Measurements from ENCODE around the gene FAM227A.
A peak's percentile ranks its signal among the peaks of the same experiment; 100 is the strongest.

The FAM227A gene

GRCh38 chr22:38675833-38676232 is 19.6 kb upstream of the FAM227A start:
- Histone ChIP-seq H3K4me3 (replicated peaks; ENCODE audit: insufficient read depth, low read length) (no peak overlapping the region), H3K27me3 (ENCODE audit: insufficient read depth, poor library complexity, severe bottlenecking) (no peaks in the 10 kb centered on the region), H3K27ac (replicated peaks) (no peak overlapping the region)
- TF ChIP-seq SPI1 (IDR thresholded peaks at IDR 0.05; ENCODE audit: borderline replicate concordance, low read depth), result no peak
- TF ChIP-seq POLR2AphosphoS5 (IDR thresholded peaks at IDR 0.05; ENCODE audit: low read depth), result no peak
- TF ChIP-seq GABPA (IDR thresholded peaks at IDR 0.05; ENCODE audit: low read depth), result no peak
- no peak for TF ChIP-seq REST (IDR thresholded peaks at IDR 0.05; ENCODE audit: insufficient replicate concordance, low read depth)
- no peak for TF ChIP-seq CTCF (IDR thresholded peaks at IDR 0.05; ENCODE audit: insufficient read depth, low read length)
- no peak for DNase-seq (ENCODE audit: low read depth in 1 of 2, low spot score in 1 of 2)

GRCh38 chr22:38674888-38675287 is 18.7 kb upstream of the FAM227A start:
- Histone ChIP-seq H3K27me3 (ENCODE audit: insufficient read depth, poor library complexity, severe bottlenecking) (no peaks in the 10 kb centered on the region), H3K4me3 (replicated peaks; ENCODE audit: insufficient read depth, low read length) (no peak overlapping the region), H3K27ac (replicated peaks) (no peak overlapping the region)
- DNase-seq (ENCODE audit: low read depth in 1 of 2, low spot score in 1 of 2), result no peak
- no peak for TF ChIP-seq CTCF (IDR thresholded peaks at IDR 0.05; ENCODE audit: insufficient read depth, low read length)

- H3K27me3 ChIP-seq (ENCODE audit: insufficient read depth, poor library complexity, severe bottlenecking), result no peaks in the 10 kb centered on the region
- H3K4me3 ChIP-seq (replicated peaks; ENCODE audit: insufficient read depth, low read length), result peak overlapping the region; percentile 98
- H3K27ac ChIP-seq (replicated peaks), result peak overlapping the region; percentile 99
- TF ChIP-seq GABPA (IDR thresholded peaks at IDR 0.05; ENCODE audit: low read depth) (no peak), CTCF (IDR thresholded peaks at IDR 0.05; ENCODE audit: insufficient read depth, low read length) (no peak), REST (IDR thresholded peaks at IDR 0.05; ENCODE audit: insufficient replicate concordance, low read depth) (no peak), POLR2AphosphoS5 (IDR thresholded peaks at IDR 0.05; ENCODE audit: low read depth) (no peak), SPI1 (IDR thresholded peaks at IDR 0.05; ENCODE audit: borderline replicate concordance, low read depth) (peak; percentile 12; the same call in 1 of the 2 replicates)
- peak in 1 of 2 experiments; percentile 36 for DNase-seq (ENCODE audit: low read depth in 1 of 2, low spot score in 1 of 2)
Observed at GRCh38 chr22:38657045-38657909, 1.1 kb upstream of the FAM227A start.

All from HL-60 (cell line).